K562 (cell line): ENCODE data around the gene MAPK8IP1. TPM values are rescaled to one million over a fixed set of nuclear protein-coding genes. Genes with fewer than 3 reads are reported as not detected.

Source experiments
- ATAC-seq: fragments of 200-7000 bp; cut with Tn5 transposase; 3 replicates; pipeline ENCODE4 v1.9.1; 2020; ENCODE audit warnings: moderate library complexity
- BruUV-seq: library from RNA; stranded (reverse); fragments of 400-500 nt; replicated peaks from 2 replicates; lab custom pipeline; 2021; lab: Mats Ljungman, UMichigan
- CTCF ChIA-PET: fragments of 300-600 bp; formaldehyde crosslinking; extraction: SDS; loops from one replicate; lab custom pipeline; 2021; ENCODE audit warnings: low intra/inter-chr PET ratio; lab: Yijun Ruan, JAX
- POLR2A ChIA-PET: fragments of 300-600, 350-650 bp; sonication (Branson Sonifier 250); formaldehyde crosslinking; extraction: SDS; loops from one replicate; lab custom pipeline; 2021; ENCODE audit warnings: antibody characterized with exemption, inconsistent platforms; lab: Yijun Ruan, JAX
- DNase-seq, 4 experiments: peaks; one replicate each; pipeline versions ENCODE4 v3.0.0 to v3.0.0-alpha.2; 2011 to 2018; ENCODE audit warnings: low spot score in 3 of 4, mixed read lengths in 3 of 4; ENCODE audit errors: extremely low read depth in 1 of 4
- FAIRE-seq: peaks from 2 replicates; lab custom pipeline; 2011; peaks lifted over from hg19 to GRCh38; lab: Jason Lieb, UNC
- H2AFZ ChIP-seq: 2 replicates; pipeline ENCODE4 v1.6.0; 2011; ENCODE audit warnings: low read depth, low read length, control low read depth, inconsistent platforms
- H3K27ac ChIP-seq: fragments of 200-600 bp; 3 replicates; pipeline ENCODE4 v1.8.0; 2011; ENCODE audit warnings: low read depth, mild to moderate bottlenecking, control low read depth, inconsistent platforms, low read length, moderate library complexity, mixed read lengths; ENCODE audit errors: extremely low read depth
- H3K27me3 ChIP-seq, 2 experiments: fragments of 300-600 bp in 1 of 2; 2 replicates in 1 of 2; 3 replicates in 1 of 2; pipeline versions ENCODE4 v1.6.0 to v1.8.0; 2011; ENCODE audit warnings: inconsistent platforms in 2 of 2, low read length in 2 of 2, mild to moderate bottlenecking in 1 of 2, mixed read lengths in 1 of 2, moderate library complexity in 1 of 2; ENCODE audit not compliant: control insufficient read depth in 2 of 2, insufficient read depth in 2 of 2
- H3K36me3 ChIP-seq: fragments of 300-600 bp; 3 replicates; pipeline ENCODE4 v1.8.0; 2011; ENCODE audit warnings: mild to moderate bottlenecking, low read length, inconsistent platforms; ENCODE audit not compliant: control insufficient read depth, insufficient read depth
- H3K4me1 ChIP-seq, 2 experiments: fragments of 200-600 bp in 1 of 2; replicated peaks in 1 of 2; 2 replicates in 1 of 2; 3 replicates in 1 of 2; pipeline versions ENCODE4 v1.5.1 to v1.8.0; 2011; ENCODE audit warnings: inconsistent platforms in 2 of 2, low read length in 2 of 2, mild to moderate bottlenecking in 1 of 2, mixed read lengths in 1 of 2, moderate library complexity in 1 of 2; ENCODE audit not compliant: control insufficient read depth in 2 of 2, insufficient read depth in 2 of 2
- H3K4me2 ChIP-seq: 2 replicates; pipeline ENCODE4 v1.6.1; 2011; ENCODE audit warnings: low read length, control low read depth, inconsistent platforms, mixed read lengths; ENCODE audit not compliant: insufficient read depth
- H3K4me3 ChIP-seq: fragments of 200-600 bp; sonication (generic), shearing (Covaris generic); 2 replicates; pipeline ENCODE4 v1.5.1; 2016; ENCODE audit warnings: control low read depth, inconsistent platforms
- H3K79me2 ChIP-seq: fragments of 200-600 bp; 3 replicates; pipeline ENCODE4 v1.8.0; 2011; ENCODE audit warnings: low read length, inconsistent platforms; ENCODE audit not compliant: control insufficient read depth, insufficient read depth
- H3K9ac ChIP-seq, 2 experiments: 2 replicates each; pipeline versions ENCODE4 v1.6.0 to v1.6.1; 2011; ENCODE audit warnings: low read depth in 2 of 2, low read length in 2 of 2, control low read depth in 1 of 2, inconsistent platforms in 1 of 2, mild to moderate bottlenecking in 1 of 2, mixed read lengths in 1 of 2; ENCODE audit not compliant: insufficient read depth in 1 of 2
- H3K9me1 ChIP-seq: one replicate; pipeline ENCODE4 v1.6.0; 2011; ENCODE audit warnings: inconsistent platforms, mild to moderate bottlenecking, low read length, moderate library complexity; ENCODE audit not compliant: control insufficient read depth, insufficient read depth
- H3K9me3 ChIP-seq: replicated peaks from 2 replicates; pipeline ENCODE4 v1.5.1; 2011; ENCODE audit warnings: low read depth, low read length, inconsistent platforms; ENCODE audit not compliant: control insufficient read depth, insufficient read depth
- H4K20me1 ChIP-seq: replicated peaks from 2 replicates; pipeline ENCODE4 v1.6.1; 2011; ENCODE audit warnings: low read length, inconsistent platforms, mixed read lengths; ENCODE audit not compliant: control insufficient read depth, insufficient read depth
- ATF7 ChIP-seq: fragments of 450-650 bp; IDR thresholded peaks from 2 replicates; pipeline ENCODE4 v1.7.1; 2014; ENCODE audit warnings: mild to moderate bottlenecking, moderate library complexity
- GTF2F1 ChIP-seq: IDR thresholded peaks from 2 replicates; pipeline ENCODE4 v1.6.1; 2011; ENCODE audit warnings: low read depth, low read length, improper control_type of control experiment
- HDAC8 ChIP-seq: fragments of 450-650 bp; IDR thresholded peaks from 2 replicates; pipeline ENCODE4 v1.6.1; 2016; ENCODE audit warnings: mild to moderate bottlenecking, missing genetic modification characterization, moderate library complexity, missing compliant biosample characterization
- HIVEP1 ChIP-seq: fragments of 250-450 bp; sonication (Bioruptor Pico); IDR thresholded peaks from 2 replicates; pipeline ENCODE4 v1.4.0; 2020; ENCODE audit warnings: mild to moderate bottlenecking
- KHSRP ChIP-seq: fragments of 450-650 bp; IDR thresholded peaks from 2 replicates; pipeline ENCODE4 v1.6.1; 2017
- MECOM ChIP-seq: fragments of 250-450 bp; sonication (Bioruptor Pico); IDR thresholded peaks from 2 replicates; pipeline ENCODE4 v1.8.0; 2022; ENCODE audit warnings: inconsistent platforms
- SIRT6 ChIP-seq: IDR thresholded peaks from one replicate; pipeline ENCODE4 v1.6.1; 2012; ENCODE audit warnings: low read depth, mild to moderate bottlenecking, control low read depth, inconsistent platforms, low read length, moderate library complexity
- ZBTB12 ChIP-seq: fragments of 250-450 bp; sonication (Bioruptor Pico); IDR thresholded peaks from 2 replicates; pipeline ENCODE4 v1.4.0; 2020
- ZFPM2 ChIP-seq: fragments of 250-450 bp; sonication (Bioruptor Pico); IDR thresholded peaks from 2 replicates; pipeline ENCODE4 v1.5.1; 2022; ENCODE audit warnings: mild to moderate bottlenecking
- ZNF511 ChIP-seq: sonication (generic); formaldehyde crosslinking; IDR thresholded peaks from 2 replicates; pipeline ENCODE4 v1.8.0; 2022; ENCODE audit warnings: mild to moderate bottlenecking, missing genetic modification reagents
- ZNF75A ChIP-seq: fragments of 450-650 bp; formaldehyde crosslinking; IDR thresholded peaks from 2 replicates; pipeline ENCODE4 v1.4.0; 2020; ENCODE audit warnings: mild to moderate bottlenecking
- WGBS: fragments of 100-300 bp; shearing (Covaris generic); methylation state at CpG from one replicate; pipeline ENCODE4 v1.1.6; 2016; ENCODE audit warnings: low coverage, mixed read lengths; ENCODE audit not compliant: insufficient coverage; ENCODE audit errors: missing lambda C conversion rate; 5-methylcytosine and 5-hydroxymethylcytosine counted together
- in situ Hi-C: fragments of 300-500 bp; cut with MboI; formaldehyde crosslinking; loops from 4 replicates; pipeline ENCODE4 v1.15.0; 2018; ENCODE audit warnings: inconsistent platforms, mixed read lengths
- intact Hi-C: fragments of 100-400 bp; cut with micrococcal nuclease; formaldehyde crosslinking; loops from 2 replicates; pipeline ENCODE4 v1.14.2; 2022
- polyA plus RNA-seq, 8 experiments: library from polyadenylated mRNA; depleted of rRNA in 4 of 8; stranded (reverse) in 5 of 8; unstranded in 3 of 8; fragments of >200 nt; fragmentation: Nextera tagmentation in 2 of 8; fragmentation: Illumina TruSeq in 1 of 8; extraction: Ambion mirVana in 2 of 8; extraction: Trizol in 1 of 8; gene quantifications; 2 replicates each; pipeline versions ENCODE4 v1.2.1 to v1.2.3, GENCODE V29; 2011 to 2014; ENCODE audit warnings: inconsistent platforms in 1 of 8, missing spikeins in 1 of 8
- total RNA-seq, 7 experiments: library from RNA; depleted of rRNA in 6 of 7; stranded (reverse); fragments of >200 nt in 6 of 7; fragmentation: Illumina TruSeq in 2 of 7; extraction: Trizol in 2 of 7; gene quantifications; 2 replicates each; pipeline versions ENCODE4 v1.2.1 to v1.2.3, GENCODE V29; 2011 to 2021; ENCODE audit warnings: low replicate concordance in 1 of 7

Gene MAPK8IP1
- total and polyA plus RNA-seq, 9 of the 15 experiments (the other 6 are each of a cell fraction or from before 2014, with no cell fraction given), result 0.13 to 6.9 (median 2.5) TPM

GRCh38 chr11:45934580-45935318 lies 49.3 kb downstream of the MAPK8IP1 start:
- Histone ChIP-seq H4K20me1 (no peaks in the 10 kb centered on the region; the same call in 1 of the 2 replicates), H3K4me1 (peaks cover 5 to 19% of the 10 kb centered on the region in 2 experiments; a peak in 3 of 5 replicates), H3K4me3 (no peak overlapping the region), H2AFZ (no peak overlapping the region), H3K36me3 (peaks cover 49% of the 10 kb centered on the region; the same call in 2 of the 3 replicates), H3K27me3 (no peaks in the 10 kb centered on the region), H3K9me3 (no peaks in the 10 kb centered on the region), H3K79me2 (no peaks in the 10 kb centered on the region)
- ChIA-PET CTCF (no interaction called here), POLR2A (interaction anchor here (1.0 to 1.3 kb wide), 2 partner anchors 10 to 14 kb away, joined by 3 read pairs; no protein-coding TSS in a partner anchor)
- intact Hi-C loops, result no loop called here
- BruUV-seq, result no TSS peak
- FAIRE-seq (no peak), DNase-seq (no peak)
- in situ Hi-C loops, result no loop called here
- TF ChIP-seq ATF7 (no peak), ZNF75A (no peak), HDAC8 (tag) (no peak), GTF2F1 (no peak), SIRT6 (no peak), ZNF511 (CRISPR knock-in tag) (no peak), KHSRP (no peak), MECOM (CRISPR knock-in tag) (no peak), HIVEP1 (no peak), ZFPM2 (no peak), ZBTB12 (CRISPR knock-in tag) (no peak)
- TF ChIP-seq, all 486 proteins: peak for 0
- H3K9me1 ChIP-seq, result no peaks in the 10 kb centered on the region
- H3K4me2 ChIP-seq, result no peak overlapping the region
- H3K9ac ChIP-seq, result peak overlapping the region in 1 of 2 experiments; percentile 65; a peak in 1 of 4 replicates
- 76% methylated on average over 12 of the region's 12 CpGs for WGBS
- no peak for ATAC-seq
- H3K27ac ChIP-seq, result no peak overlapping the region
